OCI-LY1 (cell line): ENCODE measurements around the gene PTPRG.

ENCODE experiments used
- CTCF ChIP-seq: fragments of 200-600 bp; sonication (generic), shearing (Covaris generic); IDR thresholded peaks from 2 replicates; pipeline ENCODE4 v1.5.1; 2017; ENCODE audit warnings: mild to moderate bottlenecking, antibody characterized with exemption, low read length, moderate library complexity, mixed read lengths
- EZH2 ChIP-seq: fragments of 200-600 bp; sonication (generic), shearing (Covaris generic); IDR thresholded peaks from 2 replicates; pipeline ENCODE4 v1.8.0; 2017; ENCODE audit warnings: borderline replicate concordance, mixed run types, mild to moderate bottlenecking, antibody characterized with exemption, low read length, moderate library complexity, mixed read lengths

GRCh38 chr3:61979638-61980037 lies 418.3 kb downstream of the PTPRG start:
- TF ChIP-seq CTCF, result no peak
- no peak for TF ChIP-seq EZH2
